Inflammatory macrophage treated with lipopolysaccharide for 4 hours (primary cell): ENCODE data around the gene TRDMT1.
"Not testable (repeated sequence)": the region's sequence is repeated elsewhere in the genome, so short reads cannot be mapped to it uniquely, and the experiment has no call there.

Source experiments
- DNase-seq: peaks from one replicate; pipeline ENCODE4 v3.0.0-alpha.2; 2020

The TRDMT1 gene

DNA sequence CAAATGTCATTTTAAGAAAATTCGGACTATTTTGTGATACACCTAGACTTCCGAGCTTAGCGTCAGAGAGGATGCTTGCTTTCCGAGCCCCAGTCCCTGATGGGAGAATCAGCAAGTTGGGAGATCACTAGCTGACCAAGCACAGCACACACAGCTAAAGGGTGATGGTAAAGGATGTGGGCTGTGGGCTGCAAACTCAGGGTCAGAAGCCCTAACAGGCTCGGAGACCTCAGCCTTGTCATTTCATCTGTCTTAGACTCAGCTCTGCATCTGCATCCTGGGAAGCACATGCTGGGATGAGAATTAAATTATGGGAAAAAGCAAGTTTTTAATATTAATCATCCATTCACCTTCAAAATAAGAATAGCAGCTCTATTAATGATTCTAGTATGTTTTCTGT is 75.1 kb downstream of the TRDMT1 start:
- no peak for DNase-seq

DNA sequence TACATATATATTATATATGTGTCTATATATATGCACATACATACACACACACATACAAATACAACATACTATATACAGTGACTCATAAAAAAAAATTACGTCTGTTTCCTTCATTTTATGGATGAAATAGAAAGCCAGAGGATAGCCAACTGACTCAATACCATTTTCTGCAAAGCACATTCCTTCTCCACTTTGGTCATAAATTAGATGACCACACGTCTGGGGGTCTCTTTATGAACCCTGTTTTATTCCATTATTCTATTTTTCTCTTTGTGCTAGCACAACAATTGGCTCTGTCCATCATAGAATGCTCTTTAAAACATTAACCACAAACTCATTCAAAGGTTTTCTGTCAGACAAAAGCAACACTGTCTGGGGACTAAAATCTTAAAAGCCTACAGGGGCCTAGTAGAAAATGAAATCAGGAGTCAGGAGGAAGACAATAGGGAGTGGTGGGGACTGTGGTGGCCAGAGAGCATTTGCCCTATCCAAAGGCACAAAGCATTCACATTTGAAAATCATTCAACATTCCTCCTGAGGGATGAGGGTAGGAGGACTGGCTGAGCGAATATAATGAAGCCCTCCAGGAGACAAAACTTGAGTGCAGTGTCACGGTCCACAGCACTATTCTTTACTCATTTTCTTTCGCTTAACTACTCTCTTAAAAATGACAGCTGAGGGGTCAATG is 76.1 kb downstream of the TRDMT1 start:
- DNase-seq: no peak

DNA sequence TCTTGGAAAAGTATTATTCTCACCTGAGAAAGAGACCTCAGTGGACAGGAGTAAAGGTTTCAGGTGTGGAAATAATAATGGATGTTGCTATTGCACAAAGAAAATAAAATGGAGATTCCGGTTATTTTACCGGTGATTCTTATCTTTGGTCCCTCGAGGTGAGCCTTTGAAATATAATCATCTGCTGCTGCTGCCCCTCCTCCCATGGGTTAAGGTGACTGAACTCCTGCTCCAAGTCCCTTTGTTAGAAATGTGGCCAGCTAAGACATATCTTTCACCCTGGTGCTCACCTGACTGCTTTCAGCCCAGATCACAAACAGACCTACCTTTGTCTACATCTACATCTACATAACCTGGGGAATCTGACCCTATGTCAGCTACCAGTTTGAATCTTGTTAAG is 77.5 kb downstream of the TRDMT1 start:
- DNase-seq: no peak

DNA sequence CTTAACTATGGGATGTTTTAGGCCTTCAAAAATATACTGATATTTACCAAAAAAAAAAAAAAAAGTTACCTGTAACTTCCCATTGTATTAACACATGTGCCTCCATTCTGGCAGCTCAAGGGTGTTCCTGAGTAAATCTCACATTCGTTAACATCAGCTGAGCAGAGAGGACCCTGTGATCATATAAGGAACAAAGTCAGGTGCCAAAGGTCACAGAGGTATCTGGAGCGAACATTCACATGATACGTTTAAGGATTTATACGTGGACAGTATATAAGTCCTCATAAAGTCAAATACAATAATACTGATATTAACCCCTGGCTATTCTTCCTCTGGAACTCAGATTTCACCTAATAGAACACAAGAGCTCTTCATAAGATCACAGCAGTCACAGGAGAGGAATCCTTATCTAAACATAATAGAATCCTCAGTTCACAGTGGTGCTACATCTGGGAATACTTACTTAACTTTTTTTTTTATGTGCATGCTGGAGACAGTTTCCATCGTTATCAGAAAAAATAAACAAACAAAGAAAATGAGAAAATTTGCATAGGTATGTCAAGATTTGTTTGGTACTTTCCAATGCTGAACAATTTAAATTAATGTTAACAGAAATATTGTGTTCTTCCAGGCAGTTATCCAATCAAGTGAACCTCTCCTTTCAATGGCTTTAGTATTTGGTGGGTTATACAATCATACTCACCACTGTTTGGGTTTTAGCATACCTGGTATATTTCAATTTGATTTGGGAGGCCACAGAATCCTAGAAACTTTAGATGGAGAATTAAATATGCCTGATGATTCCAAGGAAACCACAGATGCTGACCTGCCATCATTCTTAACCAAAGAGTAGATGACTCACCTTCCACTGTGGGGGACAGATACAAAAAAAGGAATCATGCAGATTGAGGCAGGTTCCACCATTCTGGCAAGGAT is 78.5 kb downstream of the TRDMT1 start:
- DNase-seq: no peak

DNA sequence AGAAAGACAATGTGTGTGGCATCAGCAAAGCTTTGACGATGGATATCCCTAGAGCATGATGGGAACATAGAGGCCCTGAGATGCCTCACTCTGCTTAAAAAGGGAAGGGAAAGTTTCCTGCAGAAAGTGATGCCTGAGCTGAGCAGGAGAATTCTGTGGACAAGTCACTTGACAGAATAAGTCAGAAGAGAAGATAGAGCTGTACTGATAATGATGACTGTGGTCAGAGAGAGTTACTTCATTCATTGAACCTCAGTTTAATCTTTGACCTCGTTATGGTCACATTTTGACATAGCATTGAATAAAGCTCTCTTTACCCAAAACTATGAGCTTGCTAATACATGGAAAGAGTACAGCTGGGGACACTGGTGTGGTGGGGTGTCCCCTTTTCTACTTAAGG is 79.4 kb downstream of the TRDMT1 start:
- no peak for DNase-seq

DNA sequence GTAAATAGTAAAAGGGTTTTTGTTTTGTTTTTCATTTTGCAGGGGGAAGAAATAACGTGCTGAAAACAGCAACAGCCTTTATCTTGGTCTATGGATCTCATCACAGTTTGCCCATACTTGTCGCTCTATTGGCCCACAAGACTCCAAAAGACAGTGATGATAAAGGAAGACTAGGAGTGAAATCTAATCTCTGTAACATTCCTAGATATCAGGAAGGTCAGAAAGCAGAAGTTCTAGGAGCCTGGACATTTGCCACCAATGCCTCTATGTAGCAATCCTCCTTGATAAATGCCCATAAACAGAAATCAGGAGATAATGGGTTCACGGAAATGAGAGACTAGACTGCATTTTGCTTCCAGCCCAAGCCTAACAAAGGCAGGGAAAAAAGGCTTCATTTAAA is 80.8 kb downstream of the TRDMT1 start:
- DNase-seq: peak; percentile 12

DNA sequence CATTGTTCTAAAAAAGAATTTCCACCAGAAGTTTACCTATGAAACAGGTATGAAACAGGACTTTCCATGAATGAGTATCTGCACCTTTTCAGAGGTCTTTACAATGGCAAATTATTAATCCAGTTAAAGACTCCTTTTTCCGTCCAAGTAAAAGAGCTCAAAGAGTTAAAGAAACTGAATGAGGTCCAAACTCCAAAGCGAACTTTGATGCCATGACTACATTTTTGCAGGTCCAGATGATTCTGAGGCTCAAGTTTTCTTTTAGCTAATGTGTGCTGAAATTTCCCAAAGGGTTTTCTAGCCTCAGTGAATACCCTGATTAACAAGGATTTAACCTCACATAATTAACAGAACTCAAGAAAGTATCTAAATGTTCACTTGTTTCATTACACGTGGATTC is 81.6 kb downstream of the TRDMT1 start:
- DNase-seq: no peak

DNA sequence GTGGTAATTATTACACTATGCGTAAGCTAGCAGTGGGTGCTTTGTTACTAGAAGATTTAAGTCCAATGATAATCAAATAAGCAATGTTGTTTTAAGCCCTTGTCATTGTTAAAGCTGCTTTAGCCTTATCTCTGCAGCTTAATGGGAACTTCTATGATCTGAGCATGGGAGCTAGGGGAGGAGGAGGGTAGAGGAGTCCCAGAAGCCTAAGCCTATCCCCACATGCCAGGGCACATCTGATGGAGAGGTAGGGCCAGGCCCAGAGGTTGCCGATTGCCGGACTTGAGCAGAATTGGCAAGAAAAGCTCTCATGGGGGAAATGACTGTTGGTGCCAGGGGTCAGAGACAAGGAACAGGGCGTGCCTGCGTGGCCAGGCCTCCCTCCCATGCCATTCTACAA is 85.3 kb downstream of the TRDMT1 start:
- DNase-seq: no peak

DNA sequence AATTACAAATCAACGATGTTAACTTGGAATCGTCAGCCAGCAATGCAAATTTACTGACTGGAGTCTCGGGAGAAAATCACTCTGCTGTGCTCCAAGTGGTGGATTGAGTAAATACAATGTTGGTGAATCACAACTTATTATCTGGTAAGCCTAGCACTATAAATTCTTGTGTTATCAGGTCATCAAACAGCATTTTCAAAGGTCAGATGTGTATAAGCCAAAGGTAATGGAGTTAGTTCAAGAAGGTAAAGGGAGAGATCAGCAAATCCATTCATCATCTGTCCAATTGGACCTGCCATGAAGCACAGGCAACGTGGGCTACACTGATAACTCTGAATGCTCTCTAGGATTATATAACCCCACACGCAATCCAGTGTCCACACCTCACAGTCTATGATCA is 85.8 kb downstream of the TRDMT1 start:
- DNase-seq: no peak

DNA sequence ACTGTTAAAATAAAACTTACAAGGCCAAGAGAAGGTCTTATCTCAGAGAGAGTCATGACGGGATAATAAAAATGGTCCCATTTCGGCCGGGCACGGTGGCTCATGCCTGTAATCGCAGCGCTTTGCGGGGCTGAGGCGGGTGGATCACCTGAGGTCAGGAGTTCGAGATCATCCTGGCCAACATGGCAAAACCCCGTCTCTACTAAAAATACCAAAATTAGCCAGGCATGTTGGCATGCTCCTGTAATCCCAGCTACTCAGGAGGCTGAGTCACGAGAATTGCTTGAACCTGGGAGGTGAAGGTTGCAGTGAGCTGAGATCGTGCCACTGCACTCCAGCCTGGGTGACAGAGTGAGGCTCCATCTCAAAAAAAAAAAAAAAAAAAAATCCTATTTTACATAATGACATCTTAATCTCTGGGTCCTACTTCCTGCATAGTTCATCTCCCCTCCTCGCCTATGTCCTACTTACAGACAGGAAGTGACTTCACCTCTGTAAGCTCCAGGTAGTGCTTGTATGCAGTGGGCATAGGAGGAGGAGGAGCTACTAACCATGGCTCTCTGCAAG is 86.5 kb downstream of the TRDMT1 start:
- not testable (repeated sequence) for DNase-seq

DNA sequence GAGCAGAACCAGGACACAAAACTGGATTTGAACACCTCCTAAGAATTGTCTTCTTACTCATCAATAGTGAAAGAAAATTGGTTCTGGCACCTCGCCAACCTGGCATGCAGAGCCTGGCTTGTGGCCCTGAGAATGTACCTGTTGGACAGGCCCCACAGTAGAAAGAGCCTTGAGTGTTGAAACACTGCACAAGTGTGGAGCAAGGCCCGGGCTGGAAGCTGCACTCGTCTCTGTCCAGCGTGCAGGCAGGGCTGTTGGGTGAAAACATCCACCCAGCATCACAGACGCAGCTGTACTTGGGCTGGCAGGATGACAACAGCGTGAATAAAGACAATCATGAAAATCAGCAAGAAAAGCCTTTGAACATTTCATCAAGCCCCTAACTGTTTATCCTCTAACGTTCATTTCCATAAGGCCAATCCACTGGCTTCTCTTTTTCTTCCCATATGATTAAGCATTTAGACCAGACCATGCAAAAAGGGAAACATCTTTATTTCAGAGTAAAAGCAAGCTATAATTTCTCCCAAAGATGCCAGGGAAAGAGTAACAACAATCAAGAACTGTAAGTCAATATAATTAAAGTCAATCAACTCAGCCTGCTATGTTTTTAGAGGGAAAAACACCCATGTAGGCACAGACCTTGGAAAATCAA is 87.5 kb downstream of the TRDMT1 start:
- no peak for DNase-seq

DNA sequence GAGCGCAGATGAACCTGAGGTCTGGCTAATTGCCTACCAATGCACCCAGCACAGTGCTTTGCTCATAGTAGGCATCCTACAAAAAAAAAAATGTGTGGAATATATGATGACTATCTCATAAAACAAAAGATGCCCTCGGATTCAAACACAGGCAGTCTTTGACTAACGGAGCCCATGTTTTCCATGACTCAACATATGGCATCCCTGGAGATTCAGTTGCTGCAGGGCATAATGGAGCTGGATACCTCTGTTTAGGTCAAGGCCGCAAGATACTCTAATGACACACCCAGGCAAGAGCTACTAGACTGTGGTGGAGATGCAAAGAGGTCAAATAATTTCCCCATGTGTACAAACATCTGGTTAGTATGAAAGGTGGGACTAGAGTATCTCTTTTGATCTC is 88.1 kb downstream of the TRDMT1 start:
- no peak for DNase-seq

DNA sequence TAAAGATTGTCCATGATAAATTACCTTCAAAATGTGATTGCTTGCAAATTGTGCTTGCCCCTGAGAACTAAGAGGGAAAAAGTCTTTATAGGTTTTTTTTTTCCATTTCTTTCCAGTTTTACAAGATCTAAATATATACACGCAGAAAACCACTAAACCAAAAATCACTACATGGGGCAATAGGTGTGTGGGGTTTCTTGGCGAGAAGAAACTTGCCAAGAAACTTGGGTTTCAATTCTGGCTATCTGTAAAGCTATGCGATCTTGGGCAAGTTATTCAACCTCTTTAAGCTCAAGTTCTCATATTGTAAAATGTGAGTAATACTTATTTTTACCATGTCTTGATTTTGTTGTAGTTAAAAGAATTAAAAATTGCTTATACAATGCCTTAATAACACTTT is 88.9 kb downstream of the TRDMT1 start:
- no peak for DNase-seq

DNA sequence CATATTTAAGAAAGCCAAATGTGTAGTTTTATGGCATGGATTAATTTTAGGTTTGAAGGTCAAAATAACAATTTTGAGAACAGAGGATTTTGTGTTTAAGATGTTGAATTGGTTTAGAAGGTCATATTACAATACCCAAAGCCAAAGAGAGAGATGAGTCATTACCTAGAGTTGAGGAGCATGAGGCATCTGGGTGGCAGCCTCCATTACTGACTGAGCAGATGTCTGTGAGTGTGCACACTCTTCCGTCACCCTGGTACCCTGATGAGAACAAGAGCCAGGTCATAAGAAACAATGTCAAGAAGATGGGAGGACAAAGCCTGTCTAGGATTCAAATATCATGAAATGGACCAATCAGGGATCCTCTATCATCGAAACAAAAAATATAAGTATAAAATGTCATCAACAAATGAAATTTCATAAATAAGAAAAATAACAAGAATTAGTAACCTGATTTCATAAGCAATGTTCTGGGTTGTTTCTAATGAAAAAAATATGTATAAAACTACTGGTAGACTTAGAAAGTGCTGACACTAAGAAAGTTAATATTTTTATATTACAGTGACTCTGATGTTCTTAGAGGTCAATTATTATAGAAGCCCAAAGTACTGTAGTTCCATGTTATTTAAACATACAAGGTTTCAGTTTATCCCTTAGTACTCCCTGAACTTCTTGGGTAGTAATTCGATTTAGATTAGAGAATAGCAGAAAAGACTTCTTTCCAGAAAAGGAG is 91.8 kb downstream of the TRDMT1 start:
- peak; percentile 32 for DNase-seq

DNA sequence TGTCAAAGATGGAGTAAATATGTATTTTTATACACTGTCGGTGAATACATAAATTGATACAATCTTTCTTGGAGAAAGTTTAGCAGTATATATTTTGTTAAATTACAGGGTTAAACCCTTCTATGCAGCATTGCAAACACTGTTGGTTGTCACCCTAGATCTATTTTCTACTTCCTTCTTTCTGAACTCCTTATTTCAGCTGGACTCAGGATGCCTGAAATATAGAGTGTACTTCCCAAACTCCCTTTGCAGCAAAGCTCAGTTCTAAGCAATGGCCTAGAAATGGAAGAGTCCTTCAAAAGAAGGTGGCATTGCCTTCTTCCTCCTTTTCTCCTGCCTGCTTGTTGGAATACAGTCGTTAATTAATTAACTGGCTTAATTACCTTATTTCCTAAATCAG is 92.4 kb downstream of the TRDMT1 start:
- no peak for DNase-seq

DNA sequence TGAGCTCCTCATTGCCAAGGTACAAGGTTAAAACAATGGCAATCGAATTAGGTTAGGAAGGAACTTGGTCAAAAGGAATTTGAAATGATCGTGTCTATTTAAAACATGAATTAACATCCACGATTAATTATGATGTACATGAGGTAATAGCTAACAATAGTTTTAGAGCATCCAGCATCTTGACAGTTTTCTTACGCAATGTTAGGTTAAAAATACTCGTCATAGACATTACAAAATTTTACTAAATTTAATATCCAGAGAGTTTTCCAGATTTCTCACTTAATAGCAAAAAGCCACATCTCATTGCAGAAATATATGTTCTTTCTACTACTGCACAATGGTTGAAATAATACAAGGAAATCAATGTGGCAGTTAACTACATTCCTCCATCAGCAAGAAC is 94.5 kb downstream of the TRDMT1 start:
- no peak for DNase-seq

DNA sequence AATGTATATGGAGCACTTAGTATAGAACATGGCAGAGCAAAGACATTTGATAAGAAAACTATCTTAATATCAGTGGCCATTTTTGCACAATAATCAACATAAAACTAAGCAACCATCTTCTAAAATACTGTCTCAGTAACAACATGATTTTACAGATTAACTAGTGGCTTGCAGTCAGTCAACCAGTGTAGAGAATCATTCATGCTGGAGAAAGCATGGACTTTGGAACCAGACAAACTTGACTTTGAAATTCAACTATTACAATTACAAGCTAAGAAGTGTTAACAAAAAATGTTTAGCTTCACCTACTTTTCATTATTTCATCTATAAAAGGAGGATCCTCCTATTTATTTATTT is 99.6 kb downstream of the TRDMT1 start:
- no peak for DNase-seq

DNA sequence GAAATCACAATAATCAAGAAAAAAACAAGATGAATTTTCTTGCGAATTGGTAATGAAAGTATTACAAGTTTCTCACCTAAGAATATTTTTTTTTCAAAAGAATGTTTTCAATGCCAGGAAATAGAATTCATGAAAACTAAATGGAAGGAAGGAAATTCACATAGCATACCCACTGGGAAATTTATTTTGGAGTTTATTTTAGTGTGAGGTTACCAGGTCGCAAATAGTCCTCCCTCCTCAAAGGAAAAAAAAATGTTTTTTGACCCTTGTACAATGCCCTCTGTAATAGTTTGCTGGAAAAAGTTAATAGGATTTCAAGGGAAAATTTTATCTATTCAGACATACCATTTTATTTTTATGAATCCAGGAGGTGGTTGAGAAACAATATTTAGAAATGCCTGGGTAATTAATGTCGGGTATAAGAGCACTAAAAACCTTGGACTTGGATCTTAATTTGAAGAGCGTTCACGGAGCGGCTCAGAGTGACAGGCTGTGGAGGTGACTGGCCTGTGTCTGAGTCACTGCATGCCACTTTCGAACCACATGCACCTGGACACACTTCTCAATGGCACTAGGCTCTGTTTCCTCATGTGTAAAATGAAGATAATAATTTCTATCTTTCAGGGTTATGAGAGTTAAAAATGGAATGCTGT is 100.1 kb downstream of the TRDMT1 start:
- DNase-seq: no peak

DNA sequence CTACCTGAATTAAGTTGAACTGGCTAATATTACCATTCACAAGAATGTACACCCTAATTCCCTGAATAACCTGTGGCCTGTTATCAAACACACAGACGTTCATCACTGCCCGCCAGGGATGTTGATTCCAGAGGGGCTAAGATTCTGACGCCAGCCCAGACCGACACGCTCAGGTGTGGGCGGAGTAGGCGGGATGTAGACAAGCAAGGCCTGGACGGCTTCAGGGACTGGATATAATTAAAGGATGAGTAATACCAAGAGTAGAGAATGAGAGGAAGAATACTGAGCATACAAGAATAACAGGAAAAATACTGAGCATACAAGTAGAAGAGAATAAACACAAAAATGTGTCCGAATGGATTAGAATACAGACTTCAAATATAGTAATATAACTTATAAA is 100.9 kb downstream of the TRDMT1 start:
- no peak for DNase-seq

DNA sequence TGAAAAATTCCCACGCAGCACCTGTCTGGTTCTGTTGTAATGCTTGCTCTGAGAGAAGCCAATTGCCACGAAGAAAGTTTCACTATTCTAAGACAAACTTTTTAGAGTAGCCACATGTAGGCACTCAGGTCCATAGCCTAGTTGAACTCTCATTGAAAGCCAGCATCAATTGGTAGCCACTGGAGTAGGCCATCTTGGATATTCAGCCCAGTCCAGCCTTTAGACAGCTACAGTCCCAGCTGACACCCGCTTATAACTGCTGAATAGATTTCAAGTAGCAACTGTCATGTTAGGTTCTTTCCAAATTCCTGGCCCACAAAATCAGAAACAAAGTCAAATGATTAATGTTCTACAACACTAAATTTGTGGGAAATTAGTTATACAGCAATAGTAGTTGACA is 103.5 kb downstream of the TRDMT1 start:
- DNase-seq: no peak
